Kidney epithelial cell (primary cell): ENCODE data around the gene CDH6. TPM values are rescaled to one million over a fixed set of nuclear protein-coding genes. Genes with fewer than 3 reads are reported as not detected.

Source experiments
- DNase-seq: peaks from one replicate; pipeline ENCODE4 v3.0.0-alpha.2; 2010; ENCODE audit warnings: low read depth
- H3K27me3 ChIP-seq: 2 replicates; pipeline ENCODE4 v1.6.0; 2011; ENCODE audit warnings: low read length; ENCODE audit not compliant: control insufficient read depth, insufficient read depth
- H3K36me3 ChIP-seq: 2 replicates; pipeline ENCODE4 v1.5.1; 2011; ENCODE audit warnings: low read length; ENCODE audit not compliant: control insufficient read depth, insufficient read depth
- H3K4me3 ChIP-seq: 2 replicates; pipeline ENCODE4 v1.5.1; 2011; ENCODE audit warnings: low read depth, mild to moderate bottlenecking, control low read depth, low read length
- CTCF ChIP-seq: IDR thresholded peaks from 2 replicates; pipeline ENCODE4 v1.5.1; 2011; ENCODE audit warnings: mild to moderate bottlenecking, moderate library complexity, low read length, control low read depth, inconsistent platforms; ENCODE audit not compliant: insufficient read depth, poor library complexity, severe bottlenecking
- total RNA-seq: library from RNA; depleted of rRNA; stranded (reverse); fragments of >200 nt; gene quantifications from 2 replicates; pipeline ENCODE4 v1.2.3, GENCODE V29; 2015

Gene CDH6
- total RNA-seq, 1 donor from 2014 or later, result 66.2 TPM

DNA sequence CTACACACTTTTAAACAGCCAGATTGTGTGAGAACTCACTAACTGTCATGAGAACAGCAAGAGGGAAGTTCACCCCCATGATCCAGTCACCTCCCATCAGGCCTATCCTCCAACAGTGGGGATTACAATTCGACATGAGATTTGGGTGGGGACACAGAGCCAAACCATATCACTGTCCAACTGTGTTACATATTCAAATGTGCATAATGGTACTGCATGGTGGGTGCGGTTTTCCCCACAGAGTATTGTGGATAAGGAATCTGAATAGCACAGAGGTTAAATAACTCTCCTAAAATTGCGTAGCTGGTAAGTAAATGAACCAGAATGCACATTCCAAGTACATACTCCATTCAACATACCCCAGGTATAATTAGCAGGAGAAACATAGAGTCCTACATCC, 32.1 kb downstream of the CDH6 start:
- Histone ChIP-seq H3K4me3 (no peak overlapping the region), H3K36me3 (peaks cover 2% of the 10 kb centered on the region), H3K27me3 (no peaks in the 10 kb centered on the region)
- no peak for TF ChIP-seq CTCF
- DNase-seq, result no peak

GRCh38 chr5:31226651-31227050, 33.2 kb downstream of the CDH6 start:
- DNase-seq, result no peak
- no peak for TF ChIP-seq CTCF
- Histone ChIP-seq H3K4me3 (no peak overlapping the region), H3K36me3 (peaks cover 2% of the 10 kb centered on the region), H3K27me3 (no peaks in the 10 kb centered on the region)

DNA sequence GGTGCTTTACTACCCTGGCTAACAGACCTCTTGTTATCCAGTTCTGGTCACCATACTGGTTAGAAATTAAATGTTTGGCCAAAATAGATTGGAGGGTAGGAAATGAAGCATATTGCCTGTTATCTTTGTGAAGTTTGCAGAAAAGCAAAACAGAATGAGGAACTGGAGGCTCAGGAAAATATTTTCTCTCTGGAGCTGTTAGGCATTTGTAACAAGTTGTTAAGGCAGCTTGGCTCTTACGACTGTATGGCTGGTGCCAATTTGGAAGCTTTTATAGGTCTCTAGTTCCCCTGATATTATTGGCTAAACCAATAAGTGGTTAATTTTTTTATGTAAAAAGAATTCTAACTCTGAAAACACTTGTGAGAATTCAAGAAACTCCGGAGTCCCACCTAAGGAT, 35.8 kb downstream of the CDH6 start:
- no peak for TF ChIP-seq CTCF
- Histone ChIP-seq H3K27me3 (no peaks in the 10 kb centered on the region), H3K4me3 (no peak overlapping the region), H3K36me3 (peaks cover 2% of the 10 kb centered on the region)
- DNase-seq, result no peak

DNA sequence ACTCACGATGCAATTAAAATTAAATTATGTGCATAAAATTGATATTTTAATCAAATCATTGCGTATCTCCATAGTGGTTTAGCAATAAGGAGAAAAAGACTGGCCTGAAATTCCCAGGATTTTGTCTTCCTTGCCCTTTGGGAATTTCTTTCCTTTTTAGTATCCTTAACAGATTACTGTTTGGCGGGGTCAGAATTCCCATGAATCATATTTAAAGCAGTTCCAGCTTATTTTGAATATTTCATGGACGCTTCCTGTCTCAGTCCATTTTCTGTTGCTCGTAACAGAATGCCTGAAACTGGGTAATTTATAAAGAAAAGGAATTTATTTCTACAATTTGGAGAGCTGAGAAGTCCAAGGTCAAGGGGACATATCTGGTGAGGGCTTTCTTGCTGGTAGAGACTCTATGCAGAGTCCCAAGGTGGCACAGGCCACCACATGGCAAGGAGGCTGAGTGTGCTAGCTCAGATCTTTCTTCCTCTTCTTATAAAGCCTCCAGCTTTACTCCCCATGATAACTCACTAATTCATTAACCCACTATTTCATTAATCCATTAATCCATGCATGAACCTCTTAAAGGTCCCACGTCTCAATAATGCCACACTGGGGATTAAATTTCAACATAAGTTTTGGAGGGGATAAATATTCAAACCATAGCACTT, 37.8 kb downstream of the CDH6 start:
- TF ChIP-seq CTCF, result no peak
- no peaks in the 10 kb centered on the region for H3K36me3 ChIP-seq
- no peaks in the 10 kb centered on the region for H3K27me3 ChIP-seq
- no peak overlapping the region for H3K4me3 ChIP-seq
- no peak for DNase-seq

DNA sequence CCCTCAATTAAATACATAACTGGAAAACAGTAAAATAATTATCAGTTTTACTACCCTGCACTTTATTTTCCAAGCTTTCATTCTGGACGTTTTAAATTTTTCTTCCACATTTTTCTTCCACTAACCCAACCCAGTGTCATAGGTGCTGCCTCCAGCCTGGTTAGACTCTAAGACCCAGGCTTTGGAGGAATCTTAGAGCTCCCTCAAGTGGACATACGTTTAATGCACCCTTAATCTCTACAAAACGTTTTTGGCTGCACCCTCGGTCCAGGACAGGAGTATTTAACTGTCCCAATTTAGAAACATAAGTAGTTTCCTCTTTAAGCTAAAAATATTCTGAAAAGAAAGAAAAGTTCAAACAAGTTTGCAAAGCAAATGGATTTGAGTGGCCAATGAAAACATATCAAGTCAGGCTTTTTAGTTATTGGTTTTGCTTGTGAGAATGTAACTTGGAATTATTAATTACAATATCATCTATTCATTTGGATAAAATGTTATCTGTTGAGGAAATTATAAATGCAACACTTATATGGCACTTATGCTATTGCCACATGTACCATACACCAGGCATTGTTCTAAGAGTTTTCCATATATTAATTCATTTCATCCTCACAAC, 38.9 kb downstream of the CDH6 start:
- peaks cover 1% of the 10 kb centered on the region for H3K36me3 ChIP-seq
- H3K4me3 ChIP-seq, result no peak overlapping the region
- peak; percentile 68 for TF ChIP-seq CTCF
- no peaks in the 10 kb centered on the region for H3K27me3 ChIP-seq
- no peak for DNase-seq

DNA sequence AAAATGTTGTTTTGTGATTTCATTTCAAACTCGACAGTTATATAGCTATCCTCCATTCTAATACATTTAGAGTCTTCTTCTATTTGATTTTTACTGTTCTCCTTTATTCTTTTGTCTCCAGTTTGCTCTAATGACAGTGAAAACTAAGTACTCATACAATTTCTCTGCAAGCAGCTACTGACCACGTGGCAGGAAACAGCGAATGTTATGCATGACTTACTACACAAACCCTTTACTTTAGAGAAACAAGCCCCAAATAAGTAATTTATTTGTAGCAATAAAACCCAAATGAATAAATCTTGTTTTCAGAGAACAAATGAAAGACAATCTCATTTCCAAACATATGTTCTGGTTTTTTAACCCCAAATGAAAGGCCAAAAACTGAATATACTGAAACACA, 41.9 kb downstream of the CDH6 start:
- Histone ChIP-seq H3K27me3 (no peaks in the 10 kb centered on the region), H3K36me3 (peaks cover 1% of the 10 kb centered on the region), H3K4me3 (no peak overlapping the region)
- no peak for TF ChIP-seq CTCF
- DNase-seq, result no peak
